MCF 10A (cell line): ENCODE results near the gene KCNT1. TPM values are rescaled to one million over a fixed set of nuclear protein-coding genes. Genes with fewer than 3 reads are reported as not detected.
A peak's percentile ranks its signal among the peaks of the same experiment; 100 is the strongest.

Experiments
- BruUV-seq: library from RNA; stranded (reverse); fragments of 400-500 nt; replicated peaks from 2 replicates; lab custom pipeline; 2021; lab: Mats Ljungman, UMichigan
- CTCF ChIA-PET: fragments of 300-600 bp; sonication (Branson Sonifier 250); formaldehyde crosslinking; extraction: SDS; loops from one replicate; lab custom pipeline; 2021; ENCODE audit warnings: antibody characterized with exemption, inconsistent platforms; lab: Yijun Ruan, JAX
- POLR2A ChIA-PET: fragments of 300-600, 350-650 bp; sonication (Branson Sonifier 250); formaldehyde crosslinking; extraction: SDS; loops from one replicate; lab custom pipeline; 2020; ENCODE audit warnings: antibody characterized with exemption, inconsistent platforms; lab: Yijun Ruan, JAX
- DNase-seq: peaks from one replicate; pipeline ENCODE4 v3.0.0-alpha.2; 2018; ENCODE audit not compliant: unreplicated experiment
- H3K27ac Mint-ChIP-seq: one replicate; pipeline ENCODE4 v1.8.0; 2022; ENCODE audit warnings: mild to moderate bottlenecking, low read depth, mixed read lengths; ENCODE audit not compliant: unreplicated experiment
- H3K27me3 Mint-ChIP-seq: one replicate; pipeline ENCODE4 v1.8.0; 2022; ENCODE audit warnings: mixed read lengths; ENCODE audit not compliant: insufficient read depth, unreplicated experiment
- H3K36me3 Mint-ChIP-seq: one replicate; pipeline ENCODE4 v1.8.0; 2022; ENCODE audit warnings: mild to moderate bottlenecking, moderate library complexity, mixed read lengths; ENCODE audit not compliant: insufficient read depth, unreplicated experiment
- H3K4me1 Mint-ChIP-seq: one replicate; pipeline ENCODE4 v1.8.0; 2022; ENCODE audit warnings: mixed read lengths; ENCODE audit not compliant: insufficient read depth, unreplicated experiment
- H3K4me3 Mint-ChIP-seq: one replicate; pipeline ENCODE4 v1.8.0; 2022; ENCODE audit warnings: mild to moderate bottlenecking, moderate library complexity, mixed read lengths; ENCODE audit not compliant: unreplicated experiment
- H3K9me3 Mint-ChIP-seq: one replicate; pipeline ENCODE4 v1.8.0; 2022; ENCODE audit warnings: mixed read lengths; ENCODE audit not compliant: unreplicated experiment
- intact Hi-C: fragments of 100-400 bp; cut with micrococcal nuclease; formaldehyde crosslinking; loops from 2 replicates; pipeline ENCODE4 v1.14.1; 2022
- total RNA-seq: library from RNA; stranded (reverse); gene quantifications from 2 replicates; pipeline ENCODE4 v1.2.3, GENCODE V29; 2022
- TF ChIP-seq, protein P1 (sequence below): fragments of 200-600 bp; IDR thresholded peaks from one replicate; pipeline ENCODE4 v1.8.0; 2022; ENCODE audit warnings: antibody characterized with exemption, mild to moderate bottlenecking; ENCODE audit not compliant: unreplicated experiment

The KCNT1 gene
- total RNA-seq, 1 experiment from 2014 or later, result not detected

DNA sequence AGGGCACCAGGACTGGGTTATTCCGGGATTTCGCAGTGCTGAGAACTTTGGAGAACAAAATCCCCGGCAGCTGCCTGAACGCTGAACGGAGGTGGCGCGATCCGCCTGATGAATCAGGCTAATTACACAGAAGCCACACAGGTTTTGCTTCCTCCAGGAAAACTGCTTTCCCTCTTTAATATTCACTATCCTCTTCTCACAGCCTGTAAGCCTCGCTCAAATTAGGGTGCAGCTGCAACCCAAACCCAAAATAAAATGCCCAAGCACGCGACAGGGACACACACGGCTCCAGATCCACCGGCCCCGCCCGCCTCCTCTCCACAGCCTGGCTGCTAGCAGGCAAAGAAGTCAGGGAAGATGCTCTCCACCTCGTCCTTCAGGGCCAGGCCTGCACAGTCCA lies 8.7 kb upstream of the KCNT1 start:
- TF ChIP-seq, protein P1, sequence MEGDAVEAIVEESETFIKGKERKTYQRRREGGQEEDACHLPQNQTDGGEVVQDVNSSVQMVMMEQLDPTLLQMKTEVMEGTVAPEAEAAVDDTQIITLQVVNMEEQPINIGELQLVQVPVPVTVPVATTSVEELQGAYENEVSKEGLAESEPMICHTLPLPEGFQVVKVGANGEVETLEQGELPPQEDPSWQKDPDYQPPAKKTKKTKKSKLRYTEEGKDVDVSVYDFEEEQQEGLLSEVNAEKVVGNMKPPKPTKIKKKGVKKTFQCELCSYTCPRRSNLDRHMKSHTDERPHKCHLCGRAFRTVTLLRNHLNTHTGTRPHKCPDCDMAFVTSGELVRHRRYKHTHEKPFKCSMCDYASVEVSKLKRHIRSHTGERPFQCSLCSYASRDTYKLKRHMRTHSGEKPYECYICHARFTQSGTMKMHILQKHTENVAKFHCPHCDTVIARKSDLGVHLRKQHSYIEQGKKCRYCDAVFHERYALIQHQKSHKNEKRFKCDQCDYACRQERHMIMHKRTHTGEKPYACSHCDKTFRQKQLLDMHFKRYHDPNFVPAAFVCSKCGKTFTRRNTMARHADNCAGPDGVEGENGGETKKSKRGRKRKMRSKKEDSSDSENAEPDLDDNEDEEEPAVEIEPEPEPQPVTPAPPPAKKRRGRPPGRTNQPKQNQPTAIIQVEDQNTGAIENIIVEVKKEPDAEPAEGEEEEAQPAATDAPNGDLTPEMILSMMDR, result no peak
- H3K27me3 Mint-ChIP-seq, result no peaks in the 10 kb centered on the region
- no peaks in the 10 kb centered on the region for H3K36me3 Mint-ChIP-seq
- no peaks in the 10 kb centered on the region for H3K9me3 Mint-ChIP-seq
- H3K27ac Mint-ChIP-seq, result no peak overlapping the region
- ChIA-PET CTCF (interaction anchor here (0.6 to 1.5 kb wide), 3 partner anchors 9 to 915 kb away, joined by 3 to 4 read pairs (median 4); partner anchors contain the start of gene KCNT1), POLR2A (no interaction called here)
- BruUV-seq, result no TSS peak
- H3K4me3 Mint-ChIP-seq, result no peak overlapping the region
- intact Hi-C loops, result no loop called here
- peaks cover 6% of the 10 kb centered on the region for H3K4me1 Mint-ChIP-seq
- DNase-seq, result peak; percentile 17

DNA sequence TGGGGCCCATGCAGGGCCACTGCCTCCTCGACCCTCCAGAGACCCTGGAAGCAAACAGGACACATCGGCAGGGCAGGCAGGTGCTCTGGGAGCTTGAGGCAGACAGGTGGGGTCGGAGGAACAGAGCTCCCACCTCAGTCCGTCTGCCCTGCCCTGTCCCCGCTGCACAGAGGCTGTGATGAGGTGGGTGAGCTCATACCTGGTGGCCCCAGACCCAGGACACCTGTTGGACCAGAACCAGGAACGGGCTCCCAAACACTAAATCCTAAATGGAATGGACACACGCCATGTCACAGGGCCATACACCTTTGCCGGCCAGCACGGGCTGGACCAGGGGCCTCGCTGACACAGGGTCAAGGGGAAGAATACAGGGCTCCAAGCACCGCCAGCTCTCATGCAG lies 8.2 kb upstream of the KCNT1 start:
- Mint-ChIP-seq H3K36me3 (no peaks in the 10 kb centered on the region), H3K27ac (no peak overlapping the region), H3K4me3 (no peak overlapping the region), H3K4me1 (peaks cover 6% of the 10 kb centered on the region), H3K27me3 (no peaks in the 10 kb centered on the region), H3K9me3 (no peaks in the 10 kb centered on the region)
- intact Hi-C loops, result no loop called here
- TF ChIP-seq, protein P1, result no peak
- CTCF ChIA-PET, result interaction anchor here (0.6 to 1.5 kb wide), 3 partner anchors 9 to 915 kb away, joined by 3 to 4 read pairs (median 4); partner anchors contain the start of gene KCNT1
- BruUV-seq, result no TSS peak
- DNase-seq, result no peak
- POLR2A ChIA-PET, result no interaction called here

DNA sequence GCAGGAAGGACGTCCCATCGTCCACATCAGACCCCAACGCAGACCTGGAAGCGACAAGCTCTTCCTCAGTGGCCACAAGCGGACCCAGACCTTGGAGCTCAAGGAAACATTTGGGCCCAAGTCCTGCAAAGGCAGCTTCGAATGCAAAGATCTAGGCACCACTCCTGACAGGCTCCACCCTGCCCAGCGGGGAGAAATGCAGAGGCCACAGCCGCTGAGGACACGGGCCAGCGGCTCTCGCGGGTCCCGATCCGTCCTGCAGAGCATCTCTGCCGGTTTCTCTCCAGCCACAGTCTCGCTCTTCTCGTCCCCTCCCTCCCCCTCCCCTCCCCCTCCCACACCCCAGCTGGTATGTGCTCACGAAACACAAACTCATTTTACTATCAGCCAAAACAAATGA lies 7.6 kb upstream of the KCNT1 start:
- no TSS peak for BruUV-seq
- no peak overlapping the region for H3K27ac Mint-ChIP-seq
- DNase-seq, result no peak
- TF ChIP-seq, protein P1, result no peak
- H3K27me3 Mint-ChIP-seq, result no peaks in the 10 kb centered on the region
- CTCF ChIA-PET, result interaction anchor here (0.9 to 1.5 kb wide), 2 partner anchors 8 to 916 kb away, joined by 3 to 4 read pairs; partner anchors contain the start of gene KCNT1
- H3K4me3 Mint-ChIP-seq, result no peak overlapping the region
- no peaks in the 10 kb centered on the region for H3K36me3 Mint-ChIP-seq
- intact Hi-C loops, result no loop called here
- POLR2A ChIA-PET, result no interaction called here
- no peaks in the 10 kb centered on the region for H3K9me3 Mint-ChIP-seq
- H3K4me1 Mint-ChIP-seq, result peaks cover 6% of the 10 kb centered on the region

DNA sequence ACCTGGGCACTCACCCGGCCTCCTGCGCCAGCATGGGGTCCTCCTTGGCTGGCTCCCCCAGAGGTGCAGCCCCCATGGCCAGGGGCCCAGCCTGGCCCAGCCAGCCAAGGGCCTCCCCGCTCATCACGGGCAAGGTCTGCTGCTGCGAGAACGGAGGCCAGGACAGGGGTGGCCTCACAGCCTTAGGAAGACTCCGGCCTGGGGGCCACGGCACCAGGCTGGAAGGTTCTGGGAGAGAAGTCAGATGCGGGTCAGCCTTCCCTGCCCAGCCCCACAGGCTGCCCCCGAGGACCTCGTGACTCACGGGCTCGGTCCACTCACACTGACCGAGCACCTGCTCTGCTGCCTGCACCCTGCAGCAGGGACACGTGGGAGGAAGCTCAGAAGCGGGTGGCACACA lies 6.9 kb upstream of the KCNT1 start:
- peaks cover 6% of the 10 kb centered on the region for H3K4me1 Mint-ChIP-seq
- H3K27me3 Mint-ChIP-seq, result no peaks in the 10 kb centered on the region
- intact Hi-C loops, result no loop called here
- ChIA-PET POLR2A (no interaction called here), CTCF (no interaction called here)
- no peaks in the 10 kb centered on the region for H3K36me3 Mint-ChIP-seq
- H3K4me3 Mint-ChIP-seq, result no peak overlapping the region
- H3K27ac Mint-ChIP-seq, result no peak overlapping the region
- TF ChIP-seq, protein P1, result no peak
- DNase-seq, result no peak
- no peaks in the 10 kb centered on the region for H3K9me3 Mint-ChIP-seq
- no TSS peak for BruUV-seq
